GM23338 (cell line): ENCODE measurements around the gene FGFR2.

Experiments
- POLR2AphosphoS5 ChIP-seq: IDR thresholded peaks from 2 replicates; pipeline ENCODE4 v1.6.1; 2016; ENCODE audit warnings: antibody characterized with exemption, low read depth
- TF ChIP-seq, protein P1 (sequence below): IDR thresholded peaks from one replicate; pipeline ENCODE4 v1.6.1; 2018; ENCODE audit warnings: antibody characterized with exemption; ENCODE audit not compliant: unreplicated experiment
- TF ChIP-seq, protein P2 (sequence below), 2 experiments: fragments of 200-600 bp in 1 of 2; sonication (generic) in 1 of 2; conservative IDR thresholded peaks; 2 replicates each; pipeline versions ENCODE4 v1.5.1 to v1.6.1; 2016 to 2017; ENCODE audit warnings: antibody characterized with exemption in 2 of 2, low read depth in 2 of 2, mild to moderate bottlenecking in 2 of 2, moderate library complexity in 1 of 2

GRCh38 chr10:121428867-121429266 lies 169.4 kb downstream of the FGFR2 start:
- TF ChIP-seq, protein P1, sequence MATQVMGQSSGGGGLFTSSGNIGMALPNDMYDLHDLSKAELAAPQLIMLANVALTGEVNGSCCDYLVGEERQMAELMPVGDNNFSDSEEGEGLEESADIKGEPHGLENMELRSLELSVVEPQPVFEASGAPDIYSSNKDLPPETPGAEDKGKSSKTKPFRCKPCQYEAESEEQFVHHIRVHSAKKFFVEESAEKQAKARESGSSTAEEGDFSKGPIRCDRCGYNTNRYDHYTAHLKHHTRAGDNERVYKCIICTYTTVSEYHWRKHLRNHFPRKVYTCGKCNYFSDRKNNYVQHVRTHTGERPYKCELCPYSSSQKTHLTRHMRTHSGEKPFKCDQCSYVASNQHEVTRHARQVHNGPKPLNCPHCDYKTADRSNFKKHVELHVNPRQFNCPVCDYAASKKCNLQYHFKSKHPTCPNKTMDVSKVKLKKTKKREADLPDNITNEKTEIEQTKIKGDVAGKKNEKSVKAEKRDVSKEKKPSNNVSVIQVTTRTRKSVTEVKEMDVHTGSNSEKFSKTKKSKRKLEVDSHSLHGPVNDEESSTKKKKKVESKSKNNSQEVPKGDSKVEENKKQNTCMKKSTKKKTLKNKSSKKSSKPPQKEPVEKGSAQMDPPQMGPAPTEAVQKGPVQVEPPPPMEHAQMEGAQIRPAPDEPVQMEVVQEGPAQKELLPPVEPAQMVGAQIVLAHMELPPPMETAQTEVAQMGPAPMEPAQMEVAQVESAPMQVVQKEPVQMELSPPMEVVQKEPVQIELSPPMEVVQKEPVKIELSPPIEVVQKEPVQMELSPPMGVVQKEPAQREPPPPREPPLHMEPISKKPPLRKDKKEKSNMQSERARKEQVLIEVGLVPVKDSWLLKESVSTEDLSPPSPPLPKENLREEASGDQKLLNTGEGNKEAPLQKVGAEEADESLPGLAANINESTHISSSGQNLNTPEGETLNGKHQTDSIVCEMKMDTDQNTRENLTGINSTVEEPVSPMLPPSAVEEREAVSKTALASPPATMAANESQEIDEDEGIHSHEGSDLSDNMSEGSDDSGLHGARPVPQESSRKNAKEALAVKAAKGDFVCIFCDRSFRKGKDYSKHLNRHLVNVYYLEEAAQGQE: no peak
- no peak for TF ChIP-seq POLR2AphosphoS5
- TF ChIP-seq, protein P2, sequence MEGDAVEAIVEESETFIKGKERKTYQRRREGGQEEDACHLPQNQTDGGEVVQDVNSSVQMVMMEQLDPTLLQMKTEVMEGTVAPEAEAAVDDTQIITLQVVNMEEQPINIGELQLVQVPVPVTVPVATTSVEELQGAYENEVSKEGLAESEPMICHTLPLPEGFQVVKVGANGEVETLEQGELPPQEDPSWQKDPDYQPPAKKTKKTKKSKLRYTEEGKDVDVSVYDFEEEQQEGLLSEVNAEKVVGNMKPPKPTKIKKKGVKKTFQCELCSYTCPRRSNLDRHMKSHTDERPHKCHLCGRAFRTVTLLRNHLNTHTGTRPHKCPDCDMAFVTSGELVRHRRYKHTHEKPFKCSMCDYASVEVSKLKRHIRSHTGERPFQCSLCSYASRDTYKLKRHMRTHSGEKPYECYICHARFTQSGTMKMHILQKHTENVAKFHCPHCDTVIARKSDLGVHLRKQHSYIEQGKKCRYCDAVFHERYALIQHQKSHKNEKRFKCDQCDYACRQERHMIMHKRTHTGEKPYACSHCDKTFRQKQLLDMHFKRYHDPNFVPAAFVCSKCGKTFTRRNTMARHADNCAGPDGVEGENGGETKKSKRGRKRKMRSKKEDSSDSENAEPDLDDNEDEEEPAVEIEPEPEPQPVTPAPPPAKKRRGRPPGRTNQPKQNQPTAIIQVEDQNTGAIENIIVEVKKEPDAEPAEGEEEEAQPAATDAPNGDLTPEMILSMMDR (conservative IDR thresholded peaks at IDR 0.05; ENCODE audit: low read depth in 2 of 2): no peak
